HFFc6 (cell line): ENCODE data around the gene ZFP91. TPM values are rescaled to one million over a fixed set of nuclear protein-coding genes. Genes with fewer than 3 reads are reported as not detected.
A peak's percentile ranks its signal among the peaks of the same experiment; 100 is the strongest.

Experiments
- DNase-seq: peaks from one replicate; pipeline ENCODE4 v3.0.0-alpha.2; 2018
- H3K27ac Mint-ChIP-seq: 2 replicates; pipeline ENCODE4 v1.8.0; 2020; ENCODE audit warnings: mild to moderate bottlenecking, mixed read lengths
- H3K27me3 Mint-ChIP-seq: 2 replicates; pipeline ENCODE4 v1.8.0; 2021; ENCODE audit warnings: mild to moderate bottlenecking, moderate library complexity, mixed read lengths; ENCODE audit not compliant: insufficient read depth
- H3K36me3 Mint-ChIP-seq: 2 replicates; pipeline ENCODE4 v1.8.0; 2021; ENCODE audit warnings: low read depth, mixed read lengths
- H3K4me1 Mint-ChIP-seq: 2 replicates; pipeline ENCODE4 v1.8.0; 2020; ENCODE audit warnings: low read depth, mixed read lengths
- H3K4me3 Mint-ChIP-seq: 2 replicates; pipeline ENCODE4 v1.8.0; 2020; ENCODE audit warnings: mild to moderate bottlenecking, moderate library complexity, mixed read lengths
- H3K9me3 Mint-ChIP-seq: 2 replicates; pipeline ENCODE4 v1.8.0; 2020; ENCODE audit warnings: mild to moderate bottlenecking, mixed read lengths
- CTCF ChIP-seq: fragments of 200-600 bp; sonication (generic); IDR thresholded peaks from 2 replicates; pipeline ENCODE4 v1.5.0; 2021; ENCODE audit warnings: antibody characterized with exemption, mild to moderate bottlenecking
- total RNA-seq, 6 experiments: library from RNA; stranded (reverse); fragmentation: NEBNext Ultra II Directional; extraction: Animal tissue kit (Norgen Biotek cat#: 25700); gene quantifications; 2 replicates in 1 of 6; 3 replicates in 5 of 6; pipeline ENCODE4 v1.2.3, GENCODE V29; 2021

ZFP91 gene
- total RNA-seq, 6 experiments from 2014 or later: 51.9 to 69.1 (median 59.4) TPM

DNA sequence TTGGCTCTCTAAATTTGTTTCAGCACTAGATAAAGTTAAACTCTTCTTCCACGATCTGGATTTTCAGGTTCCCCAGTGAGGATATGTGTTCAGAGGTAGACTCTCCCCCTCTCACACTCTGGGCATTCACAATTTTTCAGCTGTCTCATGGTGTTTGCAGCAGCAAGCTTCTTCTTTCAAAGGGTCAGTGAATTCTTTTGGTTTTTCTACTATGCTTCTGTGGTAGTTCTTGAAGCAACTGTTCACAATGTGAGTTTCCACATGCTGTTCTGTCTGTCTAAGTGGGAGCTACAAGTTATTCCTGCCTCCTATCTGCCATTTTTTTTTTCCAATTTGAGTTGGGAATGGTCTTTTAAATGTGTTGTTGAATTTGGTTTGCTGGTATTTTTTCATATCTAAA, 69.0 kb downstream of the ZFP91 start:
- Mint-ChIP-seq H3K4me3 (no peak overlapping the region), H3K36me3 (no peaks in the 10 kb centered on the region), H3K27me3 (peaks cover 7% of the 10 kb centered on the region), H3K27ac (no peak overlapping the region), H3K4me1 (no peaks in the 10 kb centered on the region), H3K9me3 (peaks cover 10% of the 10 kb centered on the region)
- DNase-seq: no peak
- no peak for TF ChIP-seq CTCF

DNA sequence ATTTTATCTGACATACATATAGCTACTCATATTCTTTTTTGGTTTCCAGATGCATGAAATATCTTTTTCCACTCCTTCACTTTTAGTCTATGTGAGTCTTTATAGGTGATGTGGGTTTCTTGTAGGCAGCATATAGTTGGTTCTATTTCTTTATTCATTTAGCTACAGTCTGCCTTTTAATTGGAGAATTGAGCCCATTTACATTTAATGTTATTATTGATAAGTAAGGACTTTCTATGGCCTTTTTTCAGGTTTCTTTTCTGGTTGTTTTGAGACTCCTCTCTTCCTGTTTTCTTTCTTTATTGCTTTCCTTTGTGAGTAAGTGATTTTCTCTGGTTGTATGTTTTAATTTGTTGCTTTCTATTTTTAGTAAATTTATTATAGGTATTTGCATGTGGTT, 70.8 kb downstream of the ZFP91 start:
- H3K4me3 Mint-ChIP-seq: no peak overlapping the region
- H3K27me3 Mint-ChIP-seq: peaks cover 7% of the 10 kb centered on the region
- no peak for DNase-seq
- no peaks in the 10 kb centered on the region for H3K36me3 Mint-ChIP-seq
- no peak for TF ChIP-seq CTCF
- H3K27ac Mint-ChIP-seq: no peak overlapping the region
- H3K4me1 Mint-ChIP-seq: no peaks in the 10 kb centered on the region; the same call in 1 of the 2 replicates
- H3K9me3 Mint-ChIP-seq: peaks cover 10% of the 10 kb centered on the region

- H3K9me3 Mint-ChIP-seq: peaks cover 10% of the 10 kb centered on the region
- no peak for DNase-seq
- no peak for TF ChIP-seq CTCF
- no peaks in the 10 kb centered on the region for H3K36me3 Mint-ChIP-seq
- no peaks in the 10 kb centered on the region; the same call in 1 of the 2 replicates for H3K4me1 Mint-ChIP-seq
- H3K27ac Mint-ChIP-seq: no peak overlapping the region
- no peak overlapping the region for H3K4me3 Mint-ChIP-seq
- H3K27me3 Mint-ChIP-seq: peaks cover 6% of the 10 kb centered on the region
Observed at GRCh38 chr11:58650496-58650895, 71.6 kb downstream of the ZFP91 start.

DNA sequence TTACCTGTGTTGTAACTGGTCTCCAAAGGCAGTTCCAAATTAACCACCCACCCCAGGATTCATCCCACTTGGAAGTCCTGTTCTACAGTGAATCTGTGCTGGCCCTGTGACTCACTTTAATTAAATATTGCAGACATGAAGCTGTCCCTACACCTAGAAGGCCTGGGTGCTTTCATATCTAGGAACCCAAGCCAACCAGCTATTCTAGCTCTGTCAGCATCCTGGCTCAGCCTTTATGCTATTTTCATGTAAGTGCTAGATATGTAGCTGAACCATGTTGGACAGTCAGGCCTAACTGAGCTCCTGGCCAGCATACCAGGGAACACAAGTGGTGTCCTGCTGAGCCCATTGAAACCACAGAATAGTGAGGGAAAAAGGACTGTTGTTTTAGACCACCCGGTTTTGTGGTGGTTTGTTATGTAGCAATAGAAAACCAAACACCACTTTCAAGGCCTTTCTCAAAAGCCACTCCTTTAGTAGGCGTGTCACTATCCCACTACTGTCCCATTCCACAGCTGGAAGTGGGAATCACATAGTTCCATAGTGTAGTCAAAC, 73.9 kb downstream of the ZFP91 start:
- H3K27me3 Mint-ChIP-seq: peaks cover 7% of the 10 kb centered on the region

DNA sequence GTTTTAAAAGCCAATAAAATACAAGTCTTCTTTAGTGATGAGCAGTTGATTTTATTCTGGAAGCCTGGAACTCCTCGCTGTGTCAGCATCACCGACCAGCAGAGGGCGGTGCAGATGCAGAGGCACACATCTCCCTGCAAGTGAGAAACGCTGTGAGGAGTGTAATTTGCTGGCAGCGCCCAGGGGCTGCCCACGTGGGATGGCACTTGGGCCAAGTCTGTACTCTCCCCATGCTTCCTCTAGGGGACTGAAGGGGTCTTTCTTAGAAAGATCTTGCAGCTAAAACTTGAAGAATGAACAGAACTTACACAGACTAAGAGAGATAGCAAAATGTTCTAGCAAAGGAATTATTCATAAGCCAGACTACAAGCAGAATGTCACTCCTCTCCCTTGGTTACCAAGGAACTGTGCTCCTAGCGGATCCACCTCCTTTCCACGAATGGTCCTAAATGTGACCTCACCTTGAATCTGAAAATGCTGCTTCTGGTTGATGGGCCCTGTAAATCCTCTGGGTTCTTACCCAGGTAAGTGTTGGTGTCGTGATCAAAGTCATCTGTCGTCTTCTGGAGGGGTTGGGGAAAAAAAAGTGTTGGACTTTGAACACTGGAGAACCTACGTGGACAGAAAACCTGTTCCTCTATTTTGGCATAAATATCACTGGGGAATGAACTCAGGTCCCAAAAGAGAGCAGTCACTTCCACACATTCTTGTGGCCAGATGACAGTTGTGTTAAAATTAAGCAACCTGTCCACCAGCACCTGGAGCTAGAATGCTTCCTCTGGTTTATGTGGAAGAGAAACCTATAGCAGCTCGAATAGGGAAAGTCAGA, 75.4 kb downstream of the ZFP91 start:
- peak; percentile 74 for DNase-seq
- TF ChIP-seq CTCF: peak; percentile 96
- peaks cover 7% of the 10 kb centered on the region for H3K27me3 Mint-ChIP-seq
- no peaks in the 10 kb centered on the region for H3K36me3 Mint-ChIP-seq
- no peaks in the 10 kb centered on the region; the same call in 1 of the 2 replicates for H3K4me1 Mint-ChIP-seq
- H3K27ac Mint-ChIP-seq: no peak overlapping the region
- no peaks in the 10 kb centered on the region for H3K9me3 Mint-ChIP-seq
- no peak overlapping the region for H3K4me3 Mint-ChIP-seq

More for the DNA sequence above, 73.9 kb downstream of the ZFP91 start:
- H3K36me3 Mint-ChIP-seq: no peaks in the 10 kb centered on the region
- H3K27ac Mint-ChIP-seq: no peak overlapping the region
- no peaks in the 10 kb centered on the region for H3K9me3 Mint-ChIP-seq
- DNase-seq: no peak
- no peak for TF ChIP-seq CTCF
- no peaks in the 10 kb centered on the region; the same call in 1 of the 2 replicates for H3K4me1 Mint-ChIP-seq
- H3K4me3 Mint-ChIP-seq: no peak overlapping the region
